B cell (primary cell): ENCODE data around the gene CST6.

Experiments used
- EZH2 ChIP-seq: IDR thresholded peaks from 2 replicates; pipeline ENCODE4 v1.6.1; 2012; ENCODE audit warnings: borderline replicate concordance, low read depth, mild to moderate bottlenecking, moderate library complexity, low read length; ENCODE audit not compliant: insufficient read depth, poor library complexity, severe bottlenecking
- TF ChIP-seq, protein P1 (sequence below): fragments of 200-600 bp; IDR thresholded peaks from one replicate; pipeline ENCODE4 v1.8.0; 2022; ENCODE audit warnings: antibody characterized with exemption, mild to moderate bottlenecking

DNA sequence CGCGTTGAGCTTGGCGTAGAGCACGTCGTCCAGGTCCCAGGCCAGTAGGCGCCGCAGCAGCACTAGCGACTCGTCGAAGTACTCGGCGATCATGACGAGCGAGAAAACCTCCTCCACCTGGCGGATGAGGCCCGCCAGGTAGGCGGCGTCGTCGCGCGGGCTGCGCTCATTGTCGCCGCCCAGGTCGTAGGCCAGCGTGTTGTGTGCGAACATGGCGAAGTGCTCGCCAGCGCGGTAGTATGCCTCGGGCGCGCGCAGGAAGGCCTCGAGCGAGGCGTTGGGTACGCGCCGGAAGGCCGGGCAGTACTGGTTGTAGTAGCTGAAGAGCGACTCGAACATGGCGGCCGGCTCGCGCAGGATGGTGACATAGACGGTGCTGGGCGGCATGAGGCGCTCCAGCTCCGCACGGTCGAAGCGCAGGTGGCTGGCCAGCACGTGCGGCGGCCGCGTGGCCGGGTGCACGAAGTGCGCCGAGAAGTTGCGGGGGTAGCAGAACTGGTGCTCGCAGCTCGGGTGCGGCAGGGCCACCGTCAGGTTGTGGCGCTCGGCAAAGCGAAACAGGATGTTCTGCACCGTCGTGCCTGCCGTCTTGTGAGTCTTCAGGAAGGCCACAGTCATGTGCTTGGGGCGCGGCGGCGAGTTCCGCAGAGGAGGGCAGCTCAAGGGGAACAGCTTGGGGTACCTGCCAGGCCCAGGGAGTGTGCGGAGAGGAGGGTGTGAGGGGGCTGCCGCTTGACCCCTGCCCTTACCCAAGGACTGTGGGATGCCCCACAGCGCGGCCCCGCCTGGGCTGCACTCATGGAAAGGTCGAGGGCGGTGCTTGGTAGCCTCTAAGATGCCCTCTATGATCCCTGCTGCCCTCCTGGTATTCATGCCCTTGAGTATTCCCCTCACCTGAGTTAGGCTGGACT, 31.4 kb downstream of the CST6 start:
- TF ChIP-seq, protein P1, sequence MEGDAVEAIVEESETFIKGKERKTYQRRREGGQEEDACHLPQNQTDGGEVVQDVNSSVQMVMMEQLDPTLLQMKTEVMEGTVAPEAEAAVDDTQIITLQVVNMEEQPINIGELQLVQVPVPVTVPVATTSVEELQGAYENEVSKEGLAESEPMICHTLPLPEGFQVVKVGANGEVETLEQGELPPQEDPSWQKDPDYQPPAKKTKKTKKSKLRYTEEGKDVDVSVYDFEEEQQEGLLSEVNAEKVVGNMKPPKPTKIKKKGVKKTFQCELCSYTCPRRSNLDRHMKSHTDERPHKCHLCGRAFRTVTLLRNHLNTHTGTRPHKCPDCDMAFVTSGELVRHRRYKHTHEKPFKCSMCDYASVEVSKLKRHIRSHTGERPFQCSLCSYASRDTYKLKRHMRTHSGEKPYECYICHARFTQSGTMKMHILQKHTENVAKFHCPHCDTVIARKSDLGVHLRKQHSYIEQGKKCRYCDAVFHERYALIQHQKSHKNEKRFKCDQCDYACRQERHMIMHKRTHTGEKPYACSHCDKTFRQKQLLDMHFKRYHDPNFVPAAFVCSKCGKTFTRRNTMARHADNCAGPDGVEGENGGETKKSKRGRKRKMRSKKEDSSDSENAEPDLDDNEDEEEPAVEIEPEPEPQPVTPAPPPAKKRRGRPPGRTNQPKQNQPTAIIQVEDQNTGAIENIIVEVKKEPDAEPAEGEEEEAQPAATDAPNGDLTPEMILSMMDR: no peak
- no peak for TF ChIP-seq EZH2
